GM23338 (cell line): ENCODE measurements around the gene PLCL1. TPM values are rescaled to one million over a fixed set of nuclear protein-coding genes. Genes with fewer than 3 reads are reported as not detected.

ENCODE experiments used
- ATAC-seq: fragments of 200-7000 bp; cut with Tn5 transposase; 3 replicates; pipeline ENCODE4 v1.9.1; 2020
- DNase-seq: peaks from one replicate; pipeline ENCODE4 v3.0.0-alpha.2; 2015; ENCODE audit warnings: low spot score
- H2AFZ ChIP-seq: fragments of 200-600 bp; sonication (generic); 2 replicates; pipeline ENCODE4 v1.8.0; 2016; ENCODE audit warnings: antibody characterized with exemption, mild to moderate bottlenecking, moderate library complexity
- H3F3A ChIP-seq: fragments of 200-600 bp; sonication (generic); replicated peaks from 2 replicates; pipeline ENCODE4 v1.8.0; 2017; ENCODE audit warnings: antibody characterized with exemption, mixed run types, low read depth
- H3K27ac ChIP-seq: fragments of 200-600 bp; sonication (generic); 2 replicates; pipeline ENCODE4 v1.6.1; 2016; ENCODE audit warnings: low read depth
- H3K27me3 ChIP-seq: fragments of 200-600 bp; sonication (generic); 2 replicates; pipeline ENCODE4 v1.8.0; 2016; ENCODE audit warnings: mild to moderate bottlenecking, mixed run types, moderate library complexity; ENCODE audit not compliant: insufficient read depth
- H3K36me3 ChIP-seq: fragments of 200-600 bp; sonication (generic); 2 replicates; pipeline ENCODE4 v1.8.0; 2016; ENCODE audit warnings: mild to moderate bottlenecking; ENCODE audit not compliant: insufficient read depth
- H3K4me1 ChIP-seq: fragments of 200-600 bp; sonication (generic); 2 replicates; pipeline ENCODE4 v1.8.0; 2016; ENCODE audit warnings: mild to moderate bottlenecking, moderate library complexity; ENCODE audit not compliant: insufficient read depth
- H3K4me2 ChIP-seq: fragments of 200-600 bp; sonication (generic); 2 replicates; pipeline ENCODE4 v1.7.1; 2017; ENCODE audit warnings: mixed run types
- H3K4me3 ChIP-seq: fragments of 200-600 bp; sonication (generic); 2 replicates; pipeline ENCODE4 v1.6.1; 2016; ENCODE audit warnings: mixed run types
- H3K79me2 ChIP-seq: fragments of 200-600 bp; sonication (generic); replicated peaks from 2 replicates; pipeline ENCODE4 v1.8.0; 2017; ENCODE audit warnings: mild to moderate bottlenecking; ENCODE audit not compliant: insufficient read depth
- H3K9me2 ChIP-seq: fragments of 200-600 bp; sonication (generic); 2 replicates; pipeline ENCODE4 v1.8.0; 2017; ENCODE audit not compliant: insufficient read depth
- H4K20me1 ChIP-seq: fragments of 200-600 bp; sonication (generic); replicated peaks from 2 replicates; pipeline ENCODE4 v1.8.0; 2017; ENCODE audit warnings: mild to moderate bottlenecking; ENCODE audit not compliant: insufficient read depth
- H3K27ac Mint-ChIP-seq: 2 replicates; pipeline ENCODE4 v1.8.0; 2020; ENCODE audit warnings: inconsistent platforms, mild to moderate bottlenecking, moderate library complexity, mixed read lengths
- H3K27me3 Mint-ChIP-seq: 3 replicates; pipeline ENCODE4 v1.8.0; 2022; ENCODE audit warnings: low read depth, mild to moderate bottlenecking, moderate library complexity, mixed read lengths, inconsistent platforms; ENCODE audit not compliant: insufficient read depth, poor library complexity
- H3K36me3 Mint-ChIP-seq: 3 replicates; pipeline ENCODE4 v1.8.0; 2021; ENCODE audit warnings: low read depth, mild to moderate bottlenecking, inconsistent platforms, moderate library complexity, mixed read lengths
- H3K4me1 Mint-ChIP-seq: 3 replicates; pipeline ENCODE4 v1.8.0; 2020; ENCODE audit warnings: mild to moderate bottlenecking, inconsistent platforms, mixed read lengths
- H3K4me3 Mint-ChIP-seq: 3 replicates; pipeline ENCODE4 v1.8.0; 2021; ENCODE audit warnings: moderate library complexity, mild to moderate bottlenecking, inconsistent platforms, mixed read lengths
- H3K9me3 Mint-ChIP-seq: 3 replicates; pipeline ENCODE4 v1.8.0; 2020; ENCODE audit warnings: moderate library complexity, mild to moderate bottlenecking, inconsistent platforms, mixed read lengths
- ETS1 ChIP-seq: IDR thresholded peaks from 2 replicates; pipeline ENCODE4 v1.6.1; 2016; ENCODE audit warnings: antibody characterized with exemption
- EZH2 ChIP-seq: fragments of 200-600 bp; sonication (generic); IDR thresholded peaks from one replicate; pipeline ENCODE4 v1.8.0; 2017; ENCODE audit warnings: antibody characterized with exemption, mild to moderate bottlenecking, low read depth; ENCODE audit not compliant: unreplicated experiment
- EZH2phosphoT487 ChIP-seq: fragments of 200-600 bp; sonication (generic); IDR thresholded peaks from one replicate; pipeline ENCODE4 v1.8.1; 2018; ENCODE audit warnings: antibody characterized with exemption; ENCODE audit not compliant: unreplicated experiment
- JUNB ChIP-seq: IDR thresholded peaks from one replicate; pipeline ENCODE4 v1.6.1; 2016; ENCODE audit warnings: antibody characterized with exemption; ENCODE audit not compliant: unreplicated experiment
- NANOG ChIP-seq: IDR thresholded peaks from 2 replicates; pipeline ENCODE4 v1.6.1; 2016; ENCODE audit warnings: antibody characterized with exemption, borderline replicate concordance
- STAT1 ChIP-seq: IDR thresholded peaks from one replicate; pipeline ENCODE4 v1.6.1; 2016; ENCODE audit warnings: antibody characterized with exemption; ENCODE audit not compliant: unreplicated experiment
- ZNF114 ChIP-seq: fragments of 250-450 bp; sonication (Bioruptor Pico); IDR thresholded peaks from 2 replicates; pipeline ENCODE4 v1.5.0; 2020; ENCODE audit warnings: mild to moderate bottlenecking, moderate library complexity
- ZNF331 ChIP-seq: fragments of 250-450 bp; sonication (Bioruptor Pico); IDR thresholded peaks from 2 replicates; pipeline ENCODE4 v1.5.0; 2020; ENCODE audit warnings: low read depth, mild to moderate bottlenecking, moderate library complexity
- ZNF462 ChIP-seq: fragments of 250-450 bp; sonication (Bioruptor Pico); IDR thresholded peaks from 2 replicates; pipeline ENCODE4 v1.5.0; 2020; ENCODE audit warnings: mild to moderate bottlenecking, moderate library complexity
- polyA plus RNA-seq: library from polyadenylated mRNA; unstranded; fragments of >200 nt; fragmentation: Nextera tagmentation; extraction: Ambion mirVana; gene quantifications from 2 replicates; pipeline ENCODE4 v1.2.1, GENCODE V29; 2016
- total RNA-seq: library from RNA; depleted of rRNA; stranded (reverse); fragments of >200 nt; shearing (Covaris generic); gene quantifications from 2 replicates; pipeline ENCODE4 v1.2.3, GENCODE V29; 2014

Gene PLCL1
- total and polyA plus RNA-seq, 2 experiments from 2014 or later = not detected

GRCh38 chr2:197890168-197890567 is 85.8 kb downstream of the PLCL1 start (continued):
- TF ChIP-seq ZNF462 (CRISPR knock-in tag) (no peak), STAT1 (no peak), EZH2phosphoT487 (no peak), EZH2 (no peak)

GRCh38 chr2:197891897-197892442 is 87.6 kb downstream of the PLCL1 start:
- no peaks in the 10 kb centered on the region for H3K36me3 ChIP-seq
- H3F3A ChIP-seq = no peaks in the 10 kb centered on the region
- no peak overlapping the region for H3K27ac ChIP-seq
- ATAC-seq = no peak
- H3K9me2 ChIP-seq = no peaks in the 10 kb centered on the region
- no peaks in the 10 kb centered on the region for H4K20me1 ChIP-seq
- no peak for DNase-seq
- H3K36me3 Mint-ChIP-seq = no peaks in the 10 kb centered on the region
- H3K4me2 ChIP-seq = no peak overlapping the region
- H3K27me3 Mint-ChIP-seq = no peaks in the 10 kb centered on the region
- peaks cover 11% of the 10 kb centered on the region; the same call in 2 of the 3 replicates for H3K4me1 Mint-ChIP-seq
- peak overlapping the region; percentile 65; the same call in 1 of the 2 replicates for H2AFZ ChIP-seq
- no peaks in the 10 kb centered on the region for H3K79me2 ChIP-seq
- no peak overlapping the region for H3K4me3 Mint-ChIP-seq
- no peak overlapping the region for H3K27ac Mint-ChIP-seq
- H3K9me3 Mint-ChIP-seq = no peaks in the 10 kb centered on the region
- H3K4me3 ChIP-seq = no peak overlapping the region
- H3K4me1 ChIP-seq = peaks cover 9% of the 10 kb centered on the region; the same call in 1 of the 2 replicates
- H3K27me3 ChIP-seq = no peaks in the 10 kb centered on the region
- no peak for TF ChIP-seq ZNF462 (CRISPR knock-in tag)
- TF ChIP-seq STAT1 = no peak
- no peak for TF ChIP-seq ZNF331 (CRISPR knock-in tag)
- TF ChIP-seq ZNF114 (CRISPR knock-in tag) = no peak
- no peak for TF ChIP-seq ETS1
- TF ChIP-seq JUNB = no peak
- TF ChIP-seq NANOG = no peak
- TF ChIP-seq EZH2phosphoT487 = no peak
